Adrenal gland (tissue), 5 donors: Measurements from ENCODE around the gene CCDC134.
A peak's percentile ranks its signal among the peaks of the same experiment; 100 is the strongest.

Experiments
- POLR2A ChIP-seq, 2 donors: fragments of 450-650 bp; IDR thresholded peaks; one replicate each; pipeline ENCODE4 v1.6.1; 2017; ENCODE audit warnings: antibody characterized with exemption in 2 of 2, mild to moderate bottlenecking in 2 of 2, moderate library complexity in 1 of 2
- TF ChIP-seq, protein P1 (sequence below), 6 experiments: fragments of 450-650 bp in 4 of 6; fragments of 200-600 bp in 2 of 6; sonication (generic) in 1 of 6; IDR thresholded peaks; 1 replicate in 5 of 6; 2 replicates in 1 of 6; pipeline versions ENCODE4 v1.5.1 to v1.8.0; 2016 to 2021; ENCODE audit warnings: antibody characterized with exemption in 6 of 6, mild to moderate bottlenecking in 2 of 6, moderate library complexity in 1 of 6
- donor health status: DM: no; HTN: no; CAD: no.

DNA sequence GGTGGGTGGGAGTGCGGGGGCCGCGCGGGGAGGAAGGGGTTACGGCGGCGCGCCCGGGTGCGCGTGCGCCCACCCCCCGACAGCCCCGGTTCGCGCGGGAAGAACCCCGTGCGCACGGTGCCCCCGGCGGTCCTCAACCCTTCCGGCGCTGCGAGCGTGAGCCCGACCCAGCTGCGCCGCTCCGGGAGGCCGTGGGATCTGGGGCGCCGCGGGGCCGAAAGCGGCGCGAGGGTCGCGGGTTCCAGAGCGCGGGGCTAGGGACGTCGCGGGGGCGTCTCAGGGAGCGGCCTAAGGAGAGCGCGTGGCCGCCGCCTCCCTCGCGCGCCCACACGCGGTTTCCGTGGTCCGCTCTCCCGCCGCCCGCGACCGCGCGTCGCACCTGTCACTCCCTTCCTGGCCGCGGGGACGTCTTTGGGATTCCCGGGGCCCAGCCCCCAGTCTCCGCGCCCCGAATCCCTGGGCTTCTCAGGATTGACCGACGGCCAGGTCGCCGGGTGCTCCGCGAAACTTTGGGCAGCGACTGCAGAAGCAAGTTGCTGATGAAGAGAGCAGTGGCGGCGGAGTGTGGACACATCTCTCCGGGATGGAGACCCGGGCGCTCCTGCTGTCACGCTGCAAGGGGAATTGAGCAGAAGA is 33.0 kb downstream of the CCDC134 start:
- peak; percentile 7 to 53 for TF ChIP-seq POLR2A (IDR thresholded peaks at IDR 0.05)
- TF ChIP-seq, protein P1, sequence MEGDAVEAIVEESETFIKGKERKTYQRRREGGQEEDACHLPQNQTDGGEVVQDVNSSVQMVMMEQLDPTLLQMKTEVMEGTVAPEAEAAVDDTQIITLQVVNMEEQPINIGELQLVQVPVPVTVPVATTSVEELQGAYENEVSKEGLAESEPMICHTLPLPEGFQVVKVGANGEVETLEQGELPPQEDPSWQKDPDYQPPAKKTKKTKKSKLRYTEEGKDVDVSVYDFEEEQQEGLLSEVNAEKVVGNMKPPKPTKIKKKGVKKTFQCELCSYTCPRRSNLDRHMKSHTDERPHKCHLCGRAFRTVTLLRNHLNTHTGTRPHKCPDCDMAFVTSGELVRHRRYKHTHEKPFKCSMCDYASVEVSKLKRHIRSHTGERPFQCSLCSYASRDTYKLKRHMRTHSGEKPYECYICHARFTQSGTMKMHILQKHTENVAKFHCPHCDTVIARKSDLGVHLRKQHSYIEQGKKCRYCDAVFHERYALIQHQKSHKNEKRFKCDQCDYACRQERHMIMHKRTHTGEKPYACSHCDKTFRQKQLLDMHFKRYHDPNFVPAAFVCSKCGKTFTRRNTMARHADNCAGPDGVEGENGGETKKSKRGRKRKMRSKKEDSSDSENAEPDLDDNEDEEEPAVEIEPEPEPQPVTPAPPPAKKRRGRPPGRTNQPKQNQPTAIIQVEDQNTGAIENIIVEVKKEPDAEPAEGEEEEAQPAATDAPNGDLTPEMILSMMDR (IDR thresholded peaks at IDR 0.05) = peak in 1 of 6 experiments; percentile 6
